Measurements from ENCODE around the gene ZNF219. TPM values are rescaled to one million over a fixed set of nuclear protein-coding genes. Genes with fewer than 3 reads are reported as not detected.
A peak's percentile ranks its signal among the peaks of the same experiment; 100 is the strongest.

Gene ZNF219
- total and polyA plus RNA-seq, 2 of the 13 experiments (the other 11 are each of a cell fraction or from before 2014, with no cell fraction given) = 34.5 to 36.6 TPM

DNA sequence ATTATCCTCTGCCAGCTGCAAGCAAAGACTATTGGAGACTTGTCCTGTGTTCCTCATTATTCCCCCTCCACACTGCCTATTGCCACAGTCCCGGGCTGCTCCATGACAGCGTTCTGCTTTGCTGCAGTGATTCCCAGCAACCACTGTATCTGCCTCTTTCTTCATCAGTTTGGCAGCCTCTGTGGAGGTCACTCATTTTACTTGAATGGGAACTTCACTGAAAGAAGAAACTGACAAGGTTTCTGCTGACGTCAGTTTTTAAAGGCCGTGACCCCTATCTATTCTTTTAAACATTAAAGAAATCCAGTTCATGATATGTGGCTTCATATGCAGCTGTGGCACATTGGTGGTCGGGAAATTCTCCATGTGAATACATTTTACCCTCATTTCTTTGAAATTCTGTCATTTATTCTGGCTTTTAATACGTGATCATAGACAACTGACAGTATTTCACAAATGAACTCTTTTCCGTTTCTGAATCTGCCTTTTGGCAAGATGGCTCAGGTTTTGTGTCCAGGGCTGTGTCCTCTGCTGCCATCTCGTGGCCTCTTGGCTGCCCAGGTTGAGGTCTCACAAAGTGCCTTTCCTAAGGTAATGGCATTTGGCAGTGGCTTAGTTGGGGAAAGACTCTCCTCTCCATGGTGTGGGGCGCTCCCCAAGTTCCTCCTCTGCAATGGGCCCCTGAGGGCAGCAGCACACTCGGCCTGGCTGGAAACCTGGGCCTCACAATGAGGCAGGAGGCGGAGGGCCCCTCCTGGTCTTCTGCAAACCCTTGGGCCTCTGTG is 8.2 kb upstream of the ZNF219 start (continued):
- TF ChIP-seq, protein P1, sequence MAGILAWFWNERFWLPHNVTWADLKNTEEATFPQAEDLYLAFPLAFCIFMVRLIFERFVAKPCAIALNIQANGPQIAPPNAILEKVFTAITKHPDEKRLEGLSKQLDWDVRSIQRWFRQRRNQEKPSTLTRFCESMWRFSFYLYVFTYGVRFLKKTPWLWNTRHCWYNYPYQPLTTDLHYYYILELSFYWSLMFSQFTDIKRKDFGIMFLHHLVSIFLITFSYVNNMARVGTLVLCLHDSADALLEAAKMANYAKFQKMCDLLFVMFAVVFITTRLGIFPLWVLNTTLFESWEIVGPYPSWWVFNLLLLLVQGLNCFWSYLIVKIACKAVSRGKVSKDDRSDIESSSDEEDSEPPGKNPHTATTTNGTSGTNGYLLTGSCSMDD (CRISPR knock-in tag; IDR thresholded peaks at IDR 0.05) = no peak
- TF ChIP-seq ZNF263 (CRISPR knock-in tag; IDR thresholded peaks at IDR 0.05) (no peak), FOXA3 (CRISPR knock-in tag; IDR thresholded peaks at IDR 0.05) (no peak), ATM (IDR thresholded peaks at IDR 0.05; ENCODE audit: borderline replicate concordance) (no peak), SRSF1 (optimal IDR thresholded peaks at IDR 0.05; ENCODE audit: low read depth, low read length) (no peak), ARNT (IDR thresholded peaks at IDR 0.05) (no peak), ZNF296 (CRISPR knock-in tag; conservative IDR thresholded peaks at IDR 0.05) (no peak), ZNF879 (CRISPR knock-in tag; IDR thresholded peaks at IDR 0.05) (no peak), ZBTB7B (CRISPR knock-in tag; IDR thresholded peaks at IDR 0.05) (peak; percentile 55), DPF2 (CRISPR knock-in tag; IDR thresholded peaks at IDR 0.05; ENCODE audit: borderline replicate concordance, low read depth) (no peak), ZNF564 (CRISPR knock-in tag; IDR thresholded peaks at IDR 0.05) (no peak), ZNF24 (IDR thresholded peaks at IDR 0.05) (no peak), KDM2A (CRISPR knock-in tag; IDR thresholded peaks at IDR 0.05; ENCODE audit: borderline replicate concordance, low read depth) (peak; percentile 90)
- TF ChIP-seq, protein P2, sequence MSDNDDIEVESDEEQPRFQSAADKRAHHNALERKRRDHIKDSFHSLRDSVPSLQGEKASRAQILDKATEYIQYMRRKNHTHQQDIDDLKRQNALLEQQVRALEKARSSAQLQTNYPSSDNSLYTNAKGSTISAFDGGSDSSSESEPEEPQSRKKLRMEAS (IDR thresholded peaks at IDR 0.05) = no peak
- TF ChIP-seq, protein P3, sequence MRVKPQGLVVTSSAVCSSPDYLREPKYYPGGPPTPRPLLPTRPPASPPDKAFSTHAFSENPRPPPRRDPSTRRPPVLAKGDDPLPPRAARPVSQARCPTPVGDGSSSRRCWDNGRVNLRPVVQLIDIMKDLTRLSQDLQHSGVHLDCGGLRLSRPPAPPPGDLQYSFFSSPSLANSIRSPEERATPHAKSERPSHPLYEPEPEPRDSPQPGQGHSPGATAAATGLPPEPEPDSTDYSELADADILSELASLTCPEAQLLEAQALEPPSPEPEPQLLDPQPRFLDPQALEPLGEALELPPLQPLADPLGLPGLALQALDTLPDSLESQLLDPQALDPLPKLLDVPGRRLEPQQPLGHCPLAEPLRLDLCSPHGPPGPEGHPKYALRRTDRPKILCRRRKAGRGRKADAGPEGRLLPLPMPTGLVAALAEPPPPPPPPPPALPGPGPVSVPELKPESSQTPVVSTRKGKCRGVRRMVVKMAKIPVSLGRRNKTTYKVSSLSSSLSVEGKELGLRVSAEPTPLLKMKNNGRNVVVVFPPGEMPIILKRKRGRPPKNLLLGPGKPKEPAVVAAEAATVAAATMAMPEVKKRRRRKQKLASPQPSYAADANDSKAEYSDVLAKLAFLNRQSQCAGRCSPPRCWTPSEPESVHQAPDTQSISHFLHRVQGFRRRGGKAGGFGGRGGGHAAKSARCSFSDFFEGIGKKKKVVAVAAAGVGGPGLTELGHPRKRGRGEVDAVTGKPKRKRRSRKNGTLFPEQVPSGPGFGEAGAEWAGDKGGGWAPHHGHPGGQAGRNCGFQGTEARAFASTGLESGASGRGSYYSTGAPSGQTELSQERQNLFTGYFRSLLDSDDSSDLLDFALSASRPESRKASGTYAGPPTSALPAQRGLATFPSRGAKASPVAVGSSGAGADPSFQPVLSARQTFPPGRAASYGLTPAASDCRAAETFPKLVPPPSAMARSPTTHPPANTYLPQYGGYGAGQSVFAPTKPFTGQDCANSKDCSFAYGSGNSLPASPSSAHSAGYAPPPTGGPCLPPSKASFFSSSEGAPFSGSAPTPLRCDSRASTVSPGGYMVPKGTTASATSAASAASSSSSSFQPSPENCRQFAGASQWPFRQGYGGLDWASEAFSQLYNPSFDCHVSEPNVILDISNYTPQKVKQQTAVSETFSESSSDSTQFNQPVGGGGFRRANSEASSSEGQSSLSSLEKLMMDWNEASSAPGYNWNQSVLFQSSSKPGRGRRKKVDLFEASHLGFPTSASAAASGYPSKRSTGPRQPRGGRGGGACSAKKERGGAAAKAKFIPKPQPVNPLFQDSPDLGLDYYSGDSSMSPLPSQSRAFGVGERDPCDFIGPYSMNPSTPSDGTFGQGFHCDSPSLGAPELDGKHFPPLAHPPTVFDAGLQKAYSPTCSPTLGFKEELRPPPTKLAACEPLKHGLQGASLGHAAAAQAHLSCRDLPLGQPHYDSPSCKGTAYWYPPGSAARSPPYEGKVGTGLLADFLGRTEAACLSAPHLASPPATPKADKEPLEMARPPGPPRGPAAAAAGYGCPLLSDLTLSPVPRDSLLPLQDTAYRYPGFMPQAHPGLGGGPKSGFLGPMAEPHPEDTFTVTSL (CRISPR knock-in tag; IDR thresholded peaks at IDR 0.05; ENCODE audit: borderline replicate concordance) = no peak
- TF ChIP-seq, protein P4, sequence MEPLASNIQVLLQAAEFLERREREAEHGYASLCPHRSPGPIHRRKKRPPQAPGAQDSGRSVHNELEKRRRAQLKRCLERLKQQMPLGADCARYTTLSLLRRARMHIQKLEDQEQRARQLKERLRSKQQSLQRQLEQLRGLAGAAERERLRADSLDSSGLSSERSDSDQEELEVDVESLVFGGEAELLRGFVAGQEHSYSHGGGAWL (CRISPR knock-in tag; IDR thresholded peaks at IDR 0.05) = no peak
- TF ChIP-seq, protein P5, sequence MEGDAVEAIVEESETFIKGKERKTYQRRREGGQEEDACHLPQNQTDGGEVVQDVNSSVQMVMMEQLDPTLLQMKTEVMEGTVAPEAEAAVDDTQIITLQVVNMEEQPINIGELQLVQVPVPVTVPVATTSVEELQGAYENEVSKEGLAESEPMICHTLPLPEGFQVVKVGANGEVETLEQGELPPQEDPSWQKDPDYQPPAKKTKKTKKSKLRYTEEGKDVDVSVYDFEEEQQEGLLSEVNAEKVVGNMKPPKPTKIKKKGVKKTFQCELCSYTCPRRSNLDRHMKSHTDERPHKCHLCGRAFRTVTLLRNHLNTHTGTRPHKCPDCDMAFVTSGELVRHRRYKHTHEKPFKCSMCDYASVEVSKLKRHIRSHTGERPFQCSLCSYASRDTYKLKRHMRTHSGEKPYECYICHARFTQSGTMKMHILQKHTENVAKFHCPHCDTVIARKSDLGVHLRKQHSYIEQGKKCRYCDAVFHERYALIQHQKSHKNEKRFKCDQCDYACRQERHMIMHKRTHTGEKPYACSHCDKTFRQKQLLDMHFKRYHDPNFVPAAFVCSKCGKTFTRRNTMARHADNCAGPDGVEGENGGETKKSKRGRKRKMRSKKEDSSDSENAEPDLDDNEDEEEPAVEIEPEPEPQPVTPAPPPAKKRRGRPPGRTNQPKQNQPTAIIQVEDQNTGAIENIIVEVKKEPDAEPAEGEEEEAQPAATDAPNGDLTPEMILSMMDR (CRISPR knock-in tag; IDR thresholded peaks at IDR 0.05) = peak; percentile 99
- TF ChIP-seq, protein P6, sequence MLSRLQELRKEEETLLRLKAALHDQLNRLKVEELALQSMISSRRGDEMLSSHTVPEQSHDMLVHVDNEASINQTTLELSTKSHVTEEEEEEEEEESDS (CRISPR knock-in tag; IDR thresholded peaks at IDR 0.05; ENCODE audit: borderline replicate concordance) = no peak
- TF ChIP-seq, protein P7, sequence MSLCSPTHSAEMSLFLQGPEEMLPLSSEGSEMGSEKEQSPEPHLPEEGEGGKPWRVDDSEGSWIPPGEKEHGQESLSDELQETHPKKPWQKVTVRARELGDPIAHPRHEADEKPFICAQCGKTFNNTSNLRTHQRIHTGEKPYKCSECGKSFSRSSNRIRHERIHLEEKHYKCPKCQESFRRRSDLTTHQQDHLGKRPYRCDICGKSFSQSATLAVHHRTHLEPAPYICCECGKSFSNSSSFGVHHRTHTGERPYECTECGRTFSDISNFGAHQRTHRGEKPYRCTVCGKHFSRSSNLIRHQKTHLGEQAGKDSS (CRISPR knock-in tag; IDR thresholded peaks at IDR 0.05; ENCODE audit: borderline replicate concordance, low read depth) = peak; percentile 72; the same call in 1 of the 2 replicates

Data from HepG2 (cell line).